SH-SY5Y (cell line): Measurements from ENCODE around the gene IMMP2L.

Experiments used
- GATA2 ChIP-seq: IDR thresholded peaks from 2 replicates; pipeline ENCODE4 v1.6.1; 2011; ENCODE audit warnings: mild to moderate bottlenecking, low read depth, low read length
- GATA3 ChIP-seq: IDR thresholded peaks from 2 replicates; pipeline ENCODE4 v1.6.1; 2011; ENCODE audit warnings: low read depth, mild to moderate bottlenecking, low read length, moderate library complexity

The IMMP2L gene

DNA sequence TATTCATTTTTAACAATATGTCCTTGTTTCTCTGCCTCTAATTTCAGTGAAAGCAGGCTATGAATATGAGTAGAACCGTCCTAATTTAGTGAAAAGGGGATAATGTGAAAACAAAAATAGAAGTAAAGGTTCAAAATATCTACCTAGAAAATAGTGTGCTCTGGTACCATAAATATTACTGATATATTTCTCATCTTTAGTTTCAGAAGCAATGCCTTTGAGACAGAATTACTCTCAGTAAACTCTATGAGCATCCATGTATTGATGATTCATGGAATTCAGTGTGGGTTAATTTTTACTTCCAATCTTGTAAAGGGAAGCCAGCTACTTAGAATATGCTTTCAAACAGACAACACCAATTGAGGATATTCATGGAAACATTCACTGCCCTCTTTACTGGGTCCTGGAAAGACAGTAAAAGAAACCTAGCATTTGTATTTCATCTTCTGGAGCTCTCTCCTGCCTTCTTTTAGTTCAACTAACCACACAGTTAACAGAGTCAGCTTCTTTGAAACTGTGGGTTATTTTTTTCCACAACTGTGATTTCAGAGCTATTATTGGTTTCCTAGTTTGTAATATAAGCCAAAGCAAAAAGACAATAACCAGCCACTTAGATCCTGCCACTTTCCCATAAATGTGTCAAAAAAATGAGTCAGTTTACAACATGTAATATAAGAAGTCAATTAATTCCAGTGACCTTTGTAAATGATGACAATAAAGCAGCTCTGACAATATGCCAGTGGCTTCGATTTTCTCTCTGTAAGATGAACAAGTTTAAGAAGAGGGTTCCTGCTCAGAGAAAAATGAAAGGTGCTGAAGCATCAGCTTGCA is 469.7 kb downstream of the IMMP2L start:
- TF ChIP-seq GATA2 = no peak
- no peak for TF ChIP-seq GATA3

DNA sequence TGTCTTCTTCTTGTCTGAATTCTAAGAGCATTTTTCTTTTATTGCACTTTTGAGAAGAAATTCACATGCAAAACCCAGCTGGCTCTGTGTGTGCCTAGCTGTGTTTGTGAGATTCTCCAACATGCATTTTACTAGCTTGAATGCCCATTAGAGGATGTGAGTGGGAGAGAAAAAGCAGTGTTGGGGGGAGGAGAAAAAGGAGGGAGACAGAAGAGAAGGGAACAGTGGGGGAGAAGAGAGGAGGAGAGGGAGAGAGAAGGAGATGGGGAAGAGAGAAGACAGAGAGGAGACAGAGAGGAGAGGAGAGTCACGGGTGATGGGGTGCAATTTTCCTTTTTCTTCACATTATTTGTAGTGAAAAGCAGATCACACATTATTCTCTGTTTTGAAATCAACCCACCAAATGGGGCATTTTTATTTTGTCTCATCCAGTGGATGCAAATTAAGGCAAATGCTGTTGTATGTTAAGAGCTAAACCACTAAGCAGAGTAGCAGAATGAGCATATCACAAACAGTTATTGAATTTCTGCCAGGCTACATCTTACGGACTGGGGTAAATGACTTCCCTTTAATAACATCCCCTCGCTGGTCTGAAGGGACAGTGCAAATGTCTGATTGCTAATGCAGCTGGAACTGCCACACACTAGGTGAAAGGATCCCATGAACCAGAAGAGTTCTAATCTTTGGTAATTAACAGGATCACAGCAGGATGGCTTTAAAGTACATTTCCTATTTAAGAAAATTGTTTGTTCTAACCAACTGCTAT is 470.5 kb downstream of the IMMP2L start:
- no peak for TF ChIP-seq GATA2
- TF ChIP-seq GATA3 = no peak

DNA sequence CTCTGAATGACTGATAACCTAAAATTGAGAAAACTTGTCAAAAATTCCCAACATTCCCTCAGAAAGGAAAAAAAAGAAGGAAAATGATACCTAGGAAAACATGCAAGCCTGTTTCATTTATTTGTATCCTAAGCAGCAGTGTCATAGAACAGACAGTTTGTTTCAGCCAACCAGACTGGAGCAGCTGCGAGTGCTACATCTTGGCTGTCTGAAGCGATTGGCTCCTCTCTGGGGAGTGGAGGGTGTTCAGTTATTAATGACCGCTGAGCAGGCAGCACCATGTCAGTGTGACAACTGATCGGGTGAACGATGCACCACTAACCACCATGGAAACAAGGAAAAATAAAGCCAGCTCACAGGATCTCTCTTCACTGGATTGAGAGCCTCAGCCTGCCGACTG is 471.4 kb downstream of the IMMP2L start, which contains the start of gene LRRN3:
TSS of gene LRRN3 (plus strand) at position 282 of the 400 bp plus-strand sequence. CDS start 31,646 bp downstream, outside the sequence.
- TF ChIP-seq GATA3 (no peak), GATA2 (no peak; the same call in 1 of the 2 replicates)

DNA sequence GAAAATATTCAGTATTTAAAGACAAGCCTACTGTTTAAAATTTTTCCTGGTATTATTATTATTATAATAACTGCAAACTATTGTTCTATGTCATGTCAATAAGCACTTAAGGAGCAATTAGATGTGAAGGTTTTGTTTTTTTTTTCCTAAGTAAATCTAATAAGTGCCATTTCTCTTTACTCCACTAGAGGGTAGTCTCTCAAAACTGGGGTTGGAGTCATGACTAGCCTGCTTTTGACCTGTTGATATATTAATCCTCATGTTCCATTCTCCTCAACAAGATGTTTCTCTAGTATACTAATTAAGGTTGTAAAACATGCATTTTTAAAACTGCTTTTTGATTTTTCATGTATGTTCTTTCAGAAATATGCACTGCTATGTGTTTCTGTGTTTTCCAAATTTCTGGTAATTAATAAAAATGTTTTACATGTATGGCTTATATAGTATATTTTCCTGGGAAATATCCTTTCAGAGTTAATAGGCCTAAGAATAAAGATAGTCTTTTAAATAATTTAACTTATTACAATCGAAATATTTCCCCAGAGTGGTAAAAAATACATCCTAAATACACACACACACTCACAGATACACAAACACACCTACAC is 472.4 kb downstream of the IMMP2L start:
- no peak for TF ChIP-seq GATA2
- TF ChIP-seq GATA3 = no peak

DNA sequence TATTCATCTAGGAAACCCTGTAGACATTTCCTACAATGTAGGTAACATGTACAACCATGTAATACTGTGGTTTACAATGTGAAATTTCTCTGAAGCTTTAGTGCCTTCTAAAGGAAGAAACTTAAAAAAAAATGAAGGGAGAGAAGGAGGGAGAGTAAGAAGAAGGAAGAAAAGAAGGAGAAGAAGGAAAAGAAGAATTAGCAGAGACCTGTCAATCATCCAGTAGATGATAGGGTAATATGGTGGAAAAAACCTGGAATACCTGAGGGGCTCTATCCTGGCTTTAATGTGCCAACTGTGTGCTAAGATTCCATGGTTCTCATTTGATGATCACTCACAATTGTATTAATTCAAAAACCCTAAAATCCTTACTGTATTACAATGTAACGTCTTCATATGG is 474.0 kb downstream of the IMMP2L start:
- TF ChIP-seq GATA3 (no peak), GATA2 (no peak)

DNA sequence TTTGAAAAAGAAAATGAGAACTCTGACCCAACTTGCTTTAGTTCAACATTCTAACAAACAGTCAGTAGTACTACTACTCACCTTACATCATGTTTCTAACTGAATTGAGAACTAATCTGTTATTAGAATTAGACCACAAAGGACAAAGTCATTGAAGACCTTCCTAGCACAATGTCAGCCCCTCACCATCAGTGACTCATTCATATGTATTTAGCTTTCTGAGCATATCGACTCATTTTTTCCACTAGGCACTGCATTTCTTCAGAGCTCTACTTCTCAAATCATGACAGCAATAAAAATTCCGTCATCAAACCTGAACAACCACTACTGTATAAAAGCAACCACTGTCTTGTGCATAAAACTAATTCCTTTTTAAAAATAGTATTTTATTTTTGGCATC is 475.8 kb downstream of the IMMP2L start:
- no peak for TF ChIP-seq GATA3
- no peak for TF ChIP-seq GATA2

DNA sequence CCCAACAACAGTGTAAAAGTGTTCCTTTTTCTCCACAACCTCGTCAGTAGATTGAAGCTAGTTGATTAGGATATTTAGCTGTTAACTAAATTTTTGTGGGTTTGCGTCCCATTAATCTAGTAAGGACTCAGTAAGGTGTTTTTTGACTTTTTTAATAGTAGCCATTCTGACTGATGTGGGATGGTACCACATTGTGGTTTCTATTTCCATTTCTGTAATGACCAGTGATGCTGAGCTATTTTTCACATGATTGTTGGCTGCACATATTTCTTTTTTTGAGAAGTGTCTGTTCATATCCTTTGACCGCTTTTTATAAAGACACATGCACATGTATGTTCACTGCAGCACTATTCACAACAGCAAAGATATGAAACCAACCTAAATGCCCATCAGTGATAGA is 476.9 kb downstream of the IMMP2L start:
- TF ChIP-seq GATA3 = no peak
- no peak for TF ChIP-seq GATA2

DNA sequence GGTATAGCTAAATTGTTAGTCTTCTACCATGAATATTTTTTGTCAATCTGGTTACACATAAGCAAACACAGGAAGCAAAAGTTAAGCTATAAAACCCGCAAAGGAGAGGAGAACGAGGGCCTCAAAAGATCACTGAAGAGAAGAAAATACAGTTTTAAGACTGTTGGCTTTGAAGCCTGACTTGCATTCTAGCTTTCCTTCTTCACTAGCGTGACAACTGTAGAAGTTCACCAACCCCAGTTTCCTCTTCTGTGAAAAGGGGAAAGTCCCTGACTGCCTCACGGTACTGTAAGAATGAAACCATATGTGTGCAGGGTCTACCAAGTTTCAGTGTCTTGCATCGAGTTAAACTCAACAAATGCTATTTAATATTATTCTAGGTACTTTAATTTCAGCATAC is 478.9 kb downstream of the IMMP2L start:
- TF ChIP-seq GATA2 (no peak), GATA3 (no peak)

DNA sequence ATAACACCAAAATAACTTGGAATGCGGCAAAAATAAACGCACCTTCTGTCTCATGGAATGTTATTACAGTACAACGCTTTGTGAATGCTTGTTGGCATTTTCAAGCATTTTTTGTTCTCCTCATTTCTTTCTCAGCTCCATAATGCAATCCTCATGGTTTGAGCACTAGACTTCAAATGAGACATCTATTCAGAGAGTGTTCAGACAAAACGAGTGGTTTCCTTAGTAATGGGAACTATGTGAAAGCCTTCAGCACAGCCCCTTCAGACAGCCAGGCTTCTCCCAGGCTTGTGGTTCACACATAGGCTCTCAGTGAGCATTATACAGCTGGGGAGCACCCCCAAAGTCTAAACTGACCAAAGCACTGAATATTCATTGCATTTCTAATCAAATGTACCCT is 479.9 kb downstream of the IMMP2L start:
- TF ChIP-seq GATA2 = no peak
- TF ChIP-seq GATA3 = no peak

DNA sequence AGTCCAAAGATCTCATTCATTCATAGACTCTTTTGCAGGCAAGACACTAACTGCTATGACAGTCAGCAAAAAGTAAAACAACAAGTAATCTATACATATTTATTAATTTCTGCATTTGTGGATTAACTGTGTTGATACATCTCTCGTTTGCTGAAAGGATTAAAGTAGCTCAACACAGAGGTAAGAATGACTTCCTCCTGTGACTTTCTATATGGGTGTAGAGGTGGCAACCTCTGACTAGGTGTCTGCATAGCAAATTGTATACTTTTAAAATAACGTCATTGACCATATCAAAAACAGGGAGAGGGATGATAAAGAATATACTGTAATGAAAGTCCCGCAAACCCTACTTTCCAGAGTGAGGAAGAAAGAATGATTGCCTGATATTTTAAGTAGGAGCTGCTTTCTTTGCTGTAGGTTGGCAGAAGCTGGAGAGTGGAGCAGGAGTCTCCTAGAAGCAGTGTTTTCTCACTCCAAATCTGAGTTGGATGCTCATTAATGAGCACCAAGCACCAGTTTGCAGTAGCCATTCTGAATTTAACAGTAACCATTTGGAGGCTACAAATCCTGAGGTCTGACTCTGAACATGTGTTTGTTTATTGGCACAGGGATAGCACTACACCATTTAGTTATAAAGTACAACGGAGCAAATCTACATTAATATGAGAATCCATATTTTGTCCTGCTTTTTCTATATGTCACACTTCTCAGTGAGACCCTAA is 480.6 kb downstream of the IMMP2L start:
- TF ChIP-seq GATA2 = no peak
- TF ChIP-seq GATA3 = no peak

DNA sequence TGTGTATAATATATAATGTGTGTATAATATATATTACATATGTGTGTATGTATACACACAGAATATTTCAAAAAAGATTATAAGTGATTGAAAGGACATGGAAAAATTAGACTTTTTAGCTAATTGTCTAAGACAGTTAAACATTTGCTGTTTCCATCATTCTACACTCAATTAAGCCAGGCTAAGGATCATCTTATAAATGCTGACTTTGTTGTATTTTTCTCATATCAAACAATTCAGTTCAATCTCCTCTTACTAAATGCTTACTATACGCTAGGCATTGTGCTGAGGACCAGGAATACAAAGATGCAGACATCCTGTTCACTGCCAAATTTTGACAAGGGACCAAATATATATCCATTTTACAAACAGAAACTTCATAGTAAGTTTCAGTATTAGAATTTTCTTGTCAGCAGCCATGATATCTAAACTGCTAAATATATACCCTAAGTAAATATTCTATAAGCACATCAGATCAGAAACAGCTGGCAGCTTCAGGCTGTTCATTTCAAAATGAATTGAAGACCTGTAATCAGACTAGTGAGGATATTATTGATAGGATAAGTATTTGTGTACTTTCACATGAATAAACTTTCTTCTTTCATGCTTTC is 481.7 kb downstream of the IMMP2L start:
- TF ChIP-seq GATA3 = no peak
- TF ChIP-seq GATA2 = no peak

DNA sequence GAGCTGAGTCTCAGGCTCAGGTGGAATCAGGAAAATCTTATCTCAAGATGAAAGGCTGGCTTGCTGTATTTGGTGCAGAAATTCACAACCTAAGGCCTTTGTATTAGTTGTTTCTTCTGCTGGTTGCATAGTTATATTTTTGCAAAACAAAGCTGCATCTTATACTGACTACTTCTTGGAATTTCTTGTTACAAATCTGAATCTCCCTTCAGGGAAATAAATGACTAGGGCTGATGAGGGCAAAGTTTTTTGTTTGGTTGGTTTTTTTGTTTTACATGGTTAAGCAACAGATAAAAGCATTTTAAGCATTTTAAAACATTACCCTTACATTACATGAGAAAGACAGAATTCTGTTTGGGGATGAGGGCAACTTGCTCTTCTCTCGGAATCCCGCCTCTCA is 485.3 kb downstream of the IMMP2L start:
- TF ChIP-seq GATA2 = no peak
- TF ChIP-seq GATA3 = no peak

DNA sequence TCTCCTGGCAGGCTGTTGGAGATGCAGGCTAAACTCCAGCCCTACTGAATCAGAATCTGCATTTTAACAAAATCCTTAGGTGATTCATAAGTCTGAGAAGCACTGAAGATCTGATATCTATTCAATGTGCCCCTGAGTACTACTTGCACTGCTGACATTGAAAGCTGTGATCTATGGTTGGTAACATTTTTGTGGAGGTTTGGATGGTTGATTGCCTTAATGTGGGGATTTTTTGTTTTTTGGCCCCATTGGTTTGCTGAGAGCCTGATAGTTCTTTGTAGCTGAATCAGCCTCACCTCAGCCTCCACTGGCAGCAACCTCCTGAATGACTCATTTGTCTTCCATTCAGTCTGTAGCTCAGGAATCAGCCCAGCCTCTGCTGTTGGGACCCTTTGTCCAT is 486.1 kb downstream of the IMMP2L start:
- TF ChIP-seq GATA2 (no peak), GATA3 (no peak)
